HCT116 (cell line): ENCODE data around the gene IP6K2. TPM values are rescaled to one million over a fixed set of nuclear protein-coding genes. Genes with fewer than 3 reads are reported as not detected.

Source experiments
- ATAC-seq: fragments of 200-7000 bp; cut with Tn5 transposase; 2 replicates; pipeline ENCODE4 v1.9.1; 2020; ENCODE audit warnings: mild to moderate bottlenecking, moderate library complexity
- BruUV-seq: library from RNA; stranded (reverse); fragments of 400-500 nt; replicated peaks from 2 replicates; lab custom pipeline; 2021; lab: Mats Ljungman, UMichigan
- CTCF ChIA-PET: fragments of 300-600 bp; sonication (Branson Sonifier 250); formaldehyde crosslinking; loops from one replicate; lab custom pipeline; 2021; ENCODE audit warnings: antibody characterized with exemption; lab: Charles Lee
- POLR2A ChIA-PET: fragments of 300-600, 350-600 bp; sonication (Branson Sonifier 250); formaldehyde crosslinking; loops from one replicate; lab custom pipeline; 2021; ENCODE audit warnings: antibody characterized with exemption; lab: Charles Lee
- RAD21 ChIA-PET, 2 experiments: fragments of 300-600 bp; sonication (Branson Sonifier 250); formaldehyde crosslinking; loops; one replicate each; lab custom pipeline; 2023; ENCODE audit warnings: low total read pairs in 2 of 2; ENCODE audit not compliant: uncharacterized antibody in 2 of 2, unreplicated experiment in 2 of 2, low non-redundant PET in 1 of 2; lab: Charles Lee
- DNase-seq: peaks from one replicate; pipeline ENCODE4 v3.0.0-alpha.2; 2010; ENCODE audit warnings: low read depth, low spot score
- H2AFZ ChIP-seq: fragments of 200-600 bp; shearing (Covaris generic), sonication (generic); 2 replicates; pipeline ENCODE4 v1.6.1; 2017; ENCODE audit warnings: low read depth, mixed run types, mixed read lengths, antibody characterized with exemption, low read length; ENCODE audit not compliant: poor library complexity, severe bottlenecking
- H3K27ac ChIP-seq: 2 replicates; pipeline ENCODE4 v1.5.1; 2012; ENCODE audit warnings: low read depth, low read length
- H3K27me3 ChIP-seq: fragments of 200-600 bp; sonication (generic); 2 replicates; pipeline ENCODE4 v1.6.1; 2016; ENCODE audit warnings: mixed run types, low read length, mixed read lengths; ENCODE audit not compliant: insufficient read depth
- H3K36me3 ChIP-seq, 2 experiments: fragments of 200-500 bp in 1 of 2; fragments of 200-600 bp in 1 of 2; sonication (Bioruptor generic) in 1 of 2; sonication (generic) in 1 of 2; 2 replicates each; pipeline versions ENCODE4 v1.5.1 to v1.6.1; 2014 to 2016; ENCODE audit warnings: low read length in 2 of 2, inconsistent platforms in 1 of 2, mixed read lengths in 1 of 2, mixed run types in 1 of 2; ENCODE audit not compliant: insufficient read depth in 2 of 2, control insufficient read depth in 1 of 2
- H3K4me1 ChIP-seq, 2 experiments: fragments of 200-600 bp in 1 of 2; sonication (generic) in 1 of 2; 2 replicates each; pipeline versions ENCODE4 v1.5.1 to v1.6.1; 2012 to 2017; ENCODE audit warnings: low read length in 2 of 2, inconsistent platforms in 1 of 2, mild to moderate bottlenecking in 1 of 2, mixed read lengths in 1 of 2, mixed run types in 1 of 2, moderate library complexity in 1 of 2; ENCODE audit not compliant: insufficient read depth in 2 of 2, control insufficient read depth in 1 of 2
- H3K4me2 ChIP-seq: fragments of 200-600 bp; sonication (generic); 2 replicates; pipeline ENCODE4 v1.6.1; 2017; ENCODE audit warnings: mixed run types, low read length, mixed read lengths
- H3K4me3 ChIP-seq, 2 experiments: fragments of 200-600 bp in 1 of 2; sonication (generic) in 1 of 2; replicated peaks in 1 of 2; 2 replicates each; pipeline ENCODE4 v1.5.1; 2011 to 2016; ENCODE audit warnings: low read length in 2 of 2, control low read depth in 1 of 2, low read depth in 1 of 2, mild to moderate bottlenecking in 1 of 2, mixed read lengths in 1 of 2, mixed run types in 1 of 2
- H3K79me2 ChIP-seq: fragments of 200-600 bp; sonication (generic); 2 replicates; pipeline ENCODE4 v1.6.1; 2017; ENCODE audit warnings: mild to moderate bottlenecking, mixed run types, low read length, moderate library complexity, mixed read lengths; ENCODE audit not compliant: insufficient read depth
- H3K9ac ChIP-seq: fragments of 200-600 bp; sonication (generic); 2 replicates; pipeline ENCODE4 v1.6.1; 2016; ENCODE audit warnings: low read length, mixed read lengths
- H3K9me2 ChIP-seq: fragments of 200-600 bp; sonication (generic), shearing (Covaris generic); 2 replicates; pipeline ENCODE4 v1.6.1; 2017; ENCODE audit warnings: mixed run types, mild to moderate bottlenecking, moderate library complexity; ENCODE audit not compliant: insufficient read depth
- H3K9me3 ChIP-seq, 2 experiments: fragments of 200-500 bp in 1 of 2; fragments of 200-600 bp in 1 of 2; sonication (Bioruptor generic) in 1 of 2; sonication (generic) in 1 of 2; 2 replicates each; pipeline ENCODE4 v1.6.1; 2014 to 2017; ENCODE audit warnings: low read length in 2 of 2, mixed read lengths in 2 of 2, inconsistent platforms in 1 of 2, low read depth in 1 of 2, mild to moderate bottlenecking in 1 of 2, mixed run types in 1 of 2, moderate library complexity in 1 of 2; ENCODE audit not compliant: control insufficient read depth in 1 of 2, insufficient read depth in 1 of 2
- H4K20me1 ChIP-seq: fragments of 200-600 bp; sonication (generic), shearing (Covaris generic); 2 replicates; pipeline ENCODE4 v1.6.1; 2017; ENCODE audit warnings: mixed run types, mild to moderate bottlenecking, moderate library complexity; ENCODE audit not compliant: insufficient read depth
- CBX3 ChIP-seq: IDR thresholded peaks from 2 replicates; pipeline ENCODE4 v1.6.1; 2012; ENCODE audit warnings: low read depth
- CEBPB ChIP-seq: IDR thresholded peaks from 2 replicates; pipeline ENCODE4 v1.6.1; 2012; ENCODE audit warnings: low read depth
- CTCF ChIP-seq, 3 experiments: fragments of 200-600 bp in 1 of 3; sonication (generic) in 1 of 3; IDR thresholded peaks in 2 of 3; conservative IDR thresholded peaks in 1 of 3; 2 replicates each; pipeline ENCODE4 v1.5.1; 2012 to 2017; ENCODE audit warnings: low read depth in 2 of 3, low read length in 2 of 3, antibody characterized with exemption in 1 of 3, borderline replicate concordance in 1 of 3, control low read depth in 1 of 3, mild to moderate bottlenecking in 1 of 3, mixed read lengths in 1 of 3, mixed run types in 1 of 3, moderate library complexity in 1 of 3; ENCODE audit not compliant: insufficient read depth in 1 of 3
- ELF1 ChIP-seq: IDR thresholded peaks from 2 replicates; pipeline ENCODE4 v1.6.1; 2012; ENCODE audit warnings: low read depth, borderline replicate concordance
- JUND ChIP-seq: IDR thresholded peaks from 2 replicates; pipeline ENCODE4 v1.6.1; 2012
- POLR2A ChIP-seq: IDR thresholded peaks from 2 replicates; pipeline ENCODE4 v1.7.0; 2011; ENCODE audit warnings: borderline replicate concordance; ENCODE audit not compliant: insufficient read depth, insufficient read length; ENCODE audit errors: extremely low read depth
- REST ChIP-seq: IDR thresholded peaks from 2 replicates; pipeline ENCODE4 v1.6.1; 2012; ENCODE audit warnings: low read depth
- YY1 ChIP-seq: IDR thresholded peaks from 2 replicates; pipeline ENCODE4 v1.6.1; 2011; ENCODE audit warnings: low read length, low read depth, moderate library complexity, mild to moderate bottlenecking; ENCODE audit not compliant: insufficient replicate concordance; ENCODE audit errors: extremely low read depth
- ZBTB33 ChIP-seq: IDR thresholded peaks from 2 replicates; pipeline ENCODE4 v1.6.1; 2011; ENCODE audit warnings: mild to moderate bottlenecking, low read length, moderate library complexity; ENCODE audit not compliant: insufficient replicate concordance; ENCODE audit errors: extremely low read depth
- ZFX ChIP-seq: fragments of 450-650 bp; IDR thresholded peaks from 2 replicates; pipeline ENCODE4 v1.6.1; 2017
- intact Hi-C: fragments of 100-400 bp; cut with micrococcal nuclease; formaldehyde crosslinking; loops from 2 replicates; pipeline ENCODE4 v1.10.0; 2022
- total RNA-seq: library from RNA; stranded (reverse); gene quantifications from one replicate; pipeline ENCODE4 v1.2.1, GENCODE V29; 2021; ENCODE audit not compliant: unreplicated experiment

The IP6K2 gene
- total RNA-seq, 1 experiment from 2014 or later, result 89.5 TPM

GRCh38 chr3:48644898-48645760 lies 71.9 kb downstream of the IP6K2 start:
- intact Hi-C loops, result no loop called here
- CTCF ChIA-PET, result no interaction called here
- no peak overlapping the region for H3K4me2 ChIP-seq
- no peak for DNase-seq
- H4K20me1 ChIP-seq, result no peaks in the 10 kb centered on the region
- H3K27ac ChIP-seq, result no peak overlapping the region
- no peaks in the 10 kb centered on the region for H3K4me1 ChIP-seq
- no peak overlapping the region for H2AFZ ChIP-seq
- RAD21 ChIA-PET, result no interaction called here
- H3K79me2 ChIP-seq, result no peaks in the 10 kb centered on the region
- POLR2A ChIA-PET, result no interaction called here
- no peaks in the 10 kb centered on the region for H3K27me3 ChIP-seq
- no peak overlapping the region for H3K9ac ChIP-seq
- H3K9me3 ChIP-seq, result no peaks in the 10 kb centered on the region
- H3K9me2 ChIP-seq, result no peaks in the 10 kb centered on the region
- no peak overlapping the region for H3K4me3 ChIP-seq
- BruUV-seq, result no TSS peak
- TF ChIP-seq REST (no peak), POLR2A (no peak), CBX3 (no peak), CEBPB (no peak), ZBTB33 (no peak), JUND (no peak), ELF1 (no peak), CTCF (IDR thresholded peaks at IDR 0.05 in 2 of 3, conservative IDR thresholded peaks at IDR 0.05 in 1 of 3; ENCODE audit: borderline replicate concordance in 1 of 3, insufficient read depth in 1 of 3, low read depth in 2 of 3, low read length in 2 of 3) (no peak), ZFX (no peak), YY1 (no peak)
- TF ChIP-seq, all 23 proteins: peak for 0
- ATAC-seq, result no peak
- H3K36me3 ChIP-seq, result no peaks in the 10 kb centered on the region
